Endothelial cell of umbilical vein (primary cell): Measurements from ENCODE around the gene SEZ6L.

Experiments used
- MYC ChIP-seq: IDR thresholded peaks from one replicate; pipeline ENCODE4 v1.6.1; 2011; ENCODE audit warnings: mild to moderate bottlenecking, low read depth, low read length
- POLR2AphosphoS5 ChIP-seq: IDR thresholded peaks from 2 replicates; pipeline ENCODE4 v1.6.1; 2012; ENCODE audit warnings: low read depth, mild to moderate bottlenecking, control low read depth, low read length, moderate library complexity; ENCODE audit not compliant: insufficient read depth
- TF ChIP-seq, protein P1 (sequence below): IDR thresholded peaks from 2 replicates; pipeline ENCODE4 v1.6.1; 2011; ENCODE audit not compliant: insufficient read depth, insufficient read length

- TF ChIP-seq, protein P1, sequence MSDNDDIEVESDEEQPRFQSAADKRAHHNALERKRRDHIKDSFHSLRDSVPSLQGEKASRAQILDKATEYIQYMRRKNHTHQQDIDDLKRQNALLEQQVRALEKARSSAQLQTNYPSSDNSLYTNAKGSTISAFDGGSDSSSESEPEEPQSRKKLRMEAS, result no peak
- TF ChIP-seq MYC (no peak), POLR2AphosphoS5 (no peak)
Measured at GRCh38 chr22:26169315-26170111, at the start of gene SEZ6L.
